Ovary (tissue), 1 donor: Measurements from ENCODE around the gene RPL15.

Experiments used
- EP300 ChIP-seq: sonication (generic); formaldehyde crosslinking; IDR thresholded peaks from one replicate; pipeline ENCODE4 v1.6.1; 2017; ENCODE audit warnings: antibody characterized with exemption
- POLR2A ChIP-seq: fragments of 450-650 bp; IDR thresholded peaks from one replicate; pipeline ENCODE4 v1.6.1; 2017; ENCODE audit warnings: antibody characterized with exemption, mild to moderate bottlenecking, moderate library complexity

- TF ChIP-seq POLR2A (no peak), EP300 (no peak)
These were observed 42.4 kb upstream of the RPL15 start for GRCh38 chr3:23874359-23875112.
